ENCODE measurements around the gene MYH9. TPM values are rescaled to one million over a fixed set of nuclear protein-coding genes. Genes with fewer than 3 reads are reported as not detected.

The MYH9 gene
- polyA plus RNA-seq, 1 experiment = 338 TPM

GRCh38 chr22:36363349-36363981 is 24.3 kb downstream of the MYH9 start:
- no peak for TF ChIP-seq CTCF (IDR thresholded peaks at IDR 0.05; ENCODE audit: low read depth, low read length)
- ChIA-PET POLR2A (interaction anchor here (0.7 to 2.5 kb wide), 6 partner anchors 8 to 99 kb away, joined by 3 to 16 read pairs (median 3); no protein-coding TSS in a partner anchor), CTCF (no interaction called here)
- Histone ChIP-seq H3K27me3 (ENCODE audit: control insufficient read depth, insufficient read depth, low read length) (no peaks in the 10 kb centered on the region), H3K27ac (ENCODE audit: low read depth, low read length) (peak overlapping the region; percentile 87), H3K9me3 (ENCODE audit: control insufficient read depth, insufficient read depth, low read length) (no peaks in the 10 kb centered on the region), H3K4me3 (ENCODE audit: low read depth, low read length) (no peak overlapping the region)
- no peak for DNase-seq (ENCODE audit: low read depth, low spot score)

GRCh38 chr22:36362932-36363331 is 24.8 kb downstream of the MYH9 start:
- no peaks in the 10 kb centered on the region for H3K9me3 ChIP-seq (ENCODE audit: control insufficient read depth, insufficient read depth, low read length)
- no peak overlapping the region for H3K4me3 ChIP-seq (ENCODE audit: low read depth, low read length)
- DNase-seq (ENCODE audit: low read depth, low spot score) = no peak
- peak overlapping the region; percentile 87 for H3K27ac ChIP-seq (ENCODE audit: low read depth, low read length)
- CTCF ChIA-PET = no interaction called here
- TF ChIP-seq CTCF (IDR thresholded peaks at IDR 0.05; ENCODE audit: low read depth, low read length) = no peak
- no peaks in the 10 kb centered on the region for H3K27me3 ChIP-seq (ENCODE audit: control insufficient read depth, insufficient read depth, low read length)
- POLR2A ChIA-PET = interaction anchor here (0.7 to 1.1 kb wide), 3 partner anchors 35 to 64 kb away, joined by 3 read pairs; no protein-coding TSS in a partner anchor

- peak overlapping the region; percentile 39 for H3K27ac ChIP-seq (ENCODE audit: low read depth, low read length)
- ChIA-PET POLR2A (interaction anchor here (0.6 to 2.2 kb wide), 4 partner anchors 9 to 63 kb away, joined by 3 to 9 read pairs (median 3); partner anchors contain the start of gene MYH9), CTCF (no interaction called here)
Measured at GRCh38 chr22:36362075-36362474, 25.7 kb downstream of the MYH9 start.

GRCh38 chr22:36360871-36361383 is 26.8 kb downstream of the MYH9 start:
- peak; percentile 57 for DNase-seq (ENCODE audit: low read depth, low spot score)
- no peaks in the 10 kb centered on the region for H3K27me3 ChIP-seq (ENCODE audit: control insufficient read depth, insufficient read depth, low read length)
- H3K27ac ChIP-seq (ENCODE audit: low read depth, low read length) = peak overlapping the region; percentile 65
- POLR2A ChIA-PET = interaction anchor here (0.7 to 2.2 kb wide), 5 partner anchors 24 to 103 kb away, joined by 3 to 9 read pairs (median 3); partner anchors contain the start of gene MYH9
- CTCF ChIA-PET = interaction anchor here (1.3 kb wide), 1 partner anchor 125 kb away, joined by 4 read pairs; no protein-coding TSS in a partner anchor
- no peaks in the 10 kb centered on the region for H3K9me3 ChIP-seq (ENCODE audit: control insufficient read depth, insufficient read depth, low read length)
- peak overlapping the region; percentile 29 for H3K4me3 ChIP-seq (ENCODE audit: low read depth, low read length)
- no peak for TF ChIP-seq CTCF (IDR thresholded peaks at IDR 0.05; ENCODE audit: low read depth, low read length)

More at GRCh38 chr22:36362075-36362474, 25.7 kb downstream of the MYH9 start:
- Histone ChIP-seq H3K4me3 (ENCODE audit: low read depth, low read length) (no peak overlapping the region), H3K27me3 (ENCODE audit: control insufficient read depth, insufficient read depth, low read length) (no peaks in the 10 kb centered on the region), H3K9me3 (ENCODE audit: control insufficient read depth, insufficient read depth, low read length) (no peaks in the 10 kb centered on the region)
- TF ChIP-seq CTCF (IDR thresholded peaks at IDR 0.05; ENCODE audit: low read depth, low read length) = no peak
- DNase-seq (ENCODE audit: low read depth, low spot score) = no peak

- POLR2A ChIA-PET = interaction anchor here (0.6 to 2.2 kb wide), 4 partner anchors 28 to 111 kb away, joined by 3 to 9 read pairs (median 3); partner anchors contain the start of gene MYH9
- CTCF ChIA-PET = interaction anchor here (0.7 to 3.2 kb wide), 3 partner anchors 109 to 126 kb away, joined by 3 to 12 read pairs (median 4); no protein-coding TSS in a partner anchor
- no peak overlapping the region for H3K4me3 ChIP-seq (ENCODE audit: low read depth, low read length)
- no peaks in the 10 kb centered on the region for H3K27me3 ChIP-seq (ENCODE audit: control insufficient read depth, insufficient read depth, low read length)
- DNase-seq (ENCODE audit: low read depth, low spot score) = no peak
- no peaks in the 10 kb centered on the region for H3K9me3 ChIP-seq (ENCODE audit: control insufficient read depth, insufficient read depth, low read length)
- TF ChIP-seq CTCF (IDR thresholded peaks at IDR 0.05; ENCODE audit: low read depth, low read length) = no peak
- H3K27ac ChIP-seq (ENCODE audit: low read depth, low read length) = peak overlapping the region; percentile 52
Measured at GRCh38 chr22:36360011-36360410, 27.8 kb downstream of the MYH9 start.

Measured in AG04450 (cell line).